Smooth muscle cell (in vitro differentiated cells): ENCODE data around the gene APOC4. TPM values are rescaled to one million over a fixed set of nuclear protein-coding genes. Genes with fewer than 3 reads are reported as not detected.
"Not testable (repeated sequence)": the region's sequence is repeated elsewhere in the genome, so short reads cannot be mapped to it uniquely, and the experiment has no call there.

Experiments
- DNase-seq: peaks from one replicate; lab custom pipeline; 2025; ENCODE audit not compliant: unreplicated experiment; lab: John Stamatoyannopoulos, UW
- H2AFZ ChIP-seq: fragments of 200-600 bp; sonication (generic); 2 replicates; pipeline ENCODE4 v1.6.0; 2016; ENCODE audit warnings: antibody characterized with exemption, low read depth, mild to moderate bottlenecking
- H3F3A ChIP-seq: fragments of 200-600 bp; sonication (generic); 2 replicates; pipeline ENCODE4 v1.6.0; 2017; ENCODE audit warnings: antibody characterized with exemption, low read depth
- H3K27ac ChIP-seq: fragments of 200-600 bp; sonication (generic); 2 replicates; pipeline ENCODE4 v1.5.1; 2016; ENCODE audit warnings: low read depth, mild to moderate bottlenecking
- H3K27me3 ChIP-seq: fragments of 200-600 bp; sonication (generic); 2 replicates; pipeline ENCODE4 v1.6.1; 2016; ENCODE audit warnings: low read depth, mild to moderate bottlenecking
- H3K36me3 ChIP-seq: fragments of 200-600 bp; sonication (generic); 2 replicates; pipeline ENCODE4 v1.5.1; 2016; ENCODE audit warnings: low read depth
- H3K4me1 ChIP-seq: fragments of 200-600 bp; sonication (generic); 2 replicates; pipeline ENCODE4 v1.5.1; 2016; ENCODE audit warnings: low read depth
- H3K4me2 ChIP-seq: fragments of 200-600 bp; sonication (generic); 2 replicates; pipeline ENCODE4 v1.6.0; 2016; ENCODE audit warnings: mild to moderate bottlenecking
- H3K4me3 ChIP-seq: fragments of 200-600 bp; sonication (generic); 2 replicates; pipeline ENCODE4 v1.5.1; 2016; ENCODE audit warnings: mild to moderate bottlenecking
- H3K79me2 ChIP-seq: fragments of 200-600 bp; sonication (generic); 2 replicates; pipeline ENCODE4 v1.6.0; 2016; ENCODE audit warnings: low read depth, mild to moderate bottlenecking
- H3K9ac ChIP-seq: fragments of 200-600 bp; sonication (generic); 2 replicates; pipeline ENCODE4 v1.6.0; 2016; ENCODE audit warnings: low read depth
- H3K9me3 ChIP-seq: fragments of 200-600 bp; sonication (generic); replicated peaks from 2 replicates; pipeline ENCODE4 v1.5.1; 2016; ENCODE audit warnings: low read depth
- H4K20me1 ChIP-seq: fragments of 200-600 bp; sonication (generic); 2 replicates; pipeline ENCODE4 v1.6.0; 2016; ENCODE audit warnings: low read depth
- CTCF ChIP-seq: fragments of 200-600 bp; sonication (generic); IDR thresholded peaks from 2 replicates; pipeline ENCODE4 v1.5.1; 2017; ENCODE audit warnings: borderline replicate concordance, mild to moderate bottlenecking, antibody characterized with exemption; ENCODE audit not compliant: insufficient read depth, poor library complexity, severe bottlenecking
- WGBS: methylation state at CpG from one replicate; pipeline ENCODE4 v1.1.7; 2016; ENCODE audit warnings: low lambda C conversion rate; 5-methylcytosine and 5-hydroxymethylcytosine counted together
- polyA plus RNA-seq: library from polyadenylated mRNA; unstranded; fragments of >200 nt; fragmentation: Nextera tagmentation; extraction: Ambion mirVana; gene quantifications from 2 replicates; pipeline ENCODE4 v1.2.1, GENCODE V29; 2016
- total RNA-seq: library from RNA; depleted of rRNA; stranded (reverse); fragments of >200 nt; gene quantifications from 2 replicates; pipeline ENCODE4 v1.2.3, GENCODE V29; 2014

The APOC4 gene
- total and polyA plus RNA-seq, 2 experiments from 2014 or later = not detected

- no peak for TF ChIP-seq CTCF
- Histone ChIP-seq H3K27ac (no peak overlapping the region), H3K79me2 (no peaks in the 10 kb centered on the region), H4K20me1 (no peaks in the 10 kb centered on the region), H3K27me3 (no peaks in the 10 kb centered on the region), H3K4me1 (no peaks in the 10 kb centered on the region), H3K4me3 (no peak overlapping the region), H3F3A (peaks cover 16% of the 10 kb centered on the region), H2AFZ (no peak overlapping the region), H3K9ac (no peak overlapping the region), H3K4me2 (no peak overlapping the region), H3K36me3 (no peaks in the 10 kb centered on the region), H3K9me3 (no peaks in the 10 kb centered on the region)
- WGBS = 95% methylated on average over 12 of the region's 12 CpGs
- no peak for DNase-seq
Observed at GRCh38 chr19:44907613-44908012, 34.4 kb upstream of the APOC4 start.

GRCh38 chr19:44908074-44908835 lies 33.8 kb upstream of the APOC4 start:
- H3K9ac ChIP-seq = no peak overlapping the region
- WGBS = 98% methylated on average over 36 of the region's 46 CpGs

GRCh38 chr19:44908836-44909261 lies 33.2 kb upstream of the APOC4 start:
- H3K4me1 ChIP-seq = no peaks in the 10 kb centered on the region
- no peak overlapping the region for H2AFZ ChIP-seq
- H3F3A ChIP-seq = peaks cover 15% of the 10 kb centered on the region
- no peak overlapping the region for H3K4me3 ChIP-seq
- H3K36me3 ChIP-seq = no peaks in the 10 kb centered on the region
- H3K27ac ChIP-seq = no peak overlapping the region
- WGBS = 98% methylated on average over 33 of the region's 44 CpGs
- no peaks in the 10 kb centered on the region for H3K9me3 ChIP-seq
- no peaks in the 10 kb centered on the region for H4K20me1 ChIP-seq
- no peak overlapping the region for H3K9ac ChIP-seq
- no peak overlapping the region for H3K4me2 ChIP-seq
- no peak for TF ChIP-seq CTCF
- no peaks in the 10 kb centered on the region for H3K27me3 ChIP-seq
- H3K79me2 ChIP-seq = no peaks in the 10 kb centered on the region
- DNase-seq = no peak

More at GRCh38 chr19:44908074-44908835, 33.8 kb upstream of the APOC4 start:
- Histone ChIP-seq H3K36me3 (no peaks in the 10 kb centered on the region), H3K4me2 (no peak overlapping the region), H3K27ac (no peak overlapping the region), H3K4me3 (no peak overlapping the region), H3K4me1 (no peaks in the 10 kb centered on the region), H3F3A (peaks cover 16% of the 10 kb centered on the region), H4K20me1 (no peaks in the 10 kb centered on the region), H3K9me3 (no peaks in the 10 kb centered on the region), H2AFZ (no peak overlapping the region), H3K27me3 (no peaks in the 10 kb centered on the region), H3K79me2 (no peaks in the 10 kb centered on the region)
- TF ChIP-seq CTCF = no peak
- DNase-seq = no peak

- H3K27me3 ChIP-seq = no peaks in the 10 kb centered on the region
- H3K4me3 ChIP-seq = no peak overlapping the region
- H3K9ac ChIP-seq = no peak overlapping the region
- DNase-seq = no peak
- no peaks in the 10 kb centered on the region for H3K4me1 ChIP-seq
- H2AFZ ChIP-seq = no peak overlapping the region
- no peak for TF ChIP-seq CTCF
- H3K4me2 ChIP-seq = no peak overlapping the region
- no peaks in the 10 kb centered on the region for H3K36me3 ChIP-seq
- H3K27ac ChIP-seq = peak overlapping the region; percentile 35
- 88% methylated on average over 5 of the region's 5 CpGs for WGBS
- peaks cover 6% of the 10 kb centered on the region for H3F3A ChIP-seq
- H3K79me2 ChIP-seq = no peaks in the 10 kb centered on the region
- H4K20me1 ChIP-seq = no peaks in the 10 kb centered on the region
- H3K9me3 ChIP-seq = no peaks in the 10 kb centered on the region
Observed at GRCh38 chr19:44909775-44910174, 32.3 kb upstream of the APOC4 start.

- not testable (repeated sequence) for H3F3A ChIP-seq, H3K9me3 ChIP-seq, H3K9ac ChIP-seq, H4K20me1 ChIP-seq, H3K4me1 ChIP-seq, H2AFZ ChIP-seq, H3K27me3 ChIP-seq, H3K79me2 ChIP-seq, DNase-seq, H3K27ac ChIP-seq, H3K36me3 ChIP-seq, H3K4me3 ChIP-seq, H3K4me2 ChIP-seq
- WGBS = 98% methylated on average over 6 of the region's 6 CpGs
Observed at GRCh38 chr19:44911896-44912295, 30.1 kb upstream of the APOC4 start.
